Activated CD8-positive, alpha-beta memory T cell treated with anti-CD3 and anti-CD28 coated beads for 1 hour (primary cell): ENCODE measurements around the gene SUPT6H.
A peak's percentile ranks its signal among the peaks of the same experiment; 100 is the strongest.

Experiments used
- DNase-seq, 2 donors: peaks; one replicate each; pipeline ENCODE4 v3.0.0-alpha.2; 2020; ENCODE audit warnings: low read depth in 1 of 2; ENCODE audit errors: extremely low read depth in 1 of 2

The SUPT6H gene

GRCh38 chr17:28747801-28748750 is 86.1 kb downstream of the SUPT6H start:
- no peak for DNase-seq

GRCh38 chr17:28748852-28749515 is 87.0 kb downstream of the SUPT6H start:
- no peak for DNase-seq

- DNase-seq: no peak
Measured at GRCh38 chr17:28749516-28750177, 87.6 kb downstream of the SUPT6H start.

- peak; percentile 74 to 82 for DNase-seq
Measured at GRCh38 chr17:28750178-28751047, 88.4 kb downstream of the SUPT6H start.

- no peak for DNase-seq
Measured at GRCh38 chr17:28751600-28752366, 89.8 kb downstream of the SUPT6H start.
